Activated CD8-positive, alpha-beta T cell treated with anti-CD3 and anti-CD28 coated beads for 36 hours (primary cell): Measurements from ENCODE around the gene SCN7A. TPM values are rescaled to one million over a fixed set of nuclear protein-coding genes. Genes with fewer than 3 reads are reported as not detected.

Experiments used
- ATAC-seq: fragments of 200-7000 bp; cut with Tn5 transposase; one replicate; pipeline ENCODE4 v1.10.0; 2021; ENCODE audit warnings: mild to moderate bottlenecking, moderate library complexity
- CTCF ChIA-PET: fragments of 350-600 bp; sonication (Branson Sonifier 250); formaldehyde crosslinking; loops from one replicate; lab custom pipeline; 2021; ENCODE audit warnings: antibody characterized with exemption; lab: Charles Lee
- POLR2A ChIA-PET: fragments of 350-600 bp; sonication (Branson Sonifier 250); formaldehyde crosslinking; loops from one replicate; lab custom pipeline; 2021; ENCODE audit warnings: antibody characterized with exemption; lab: Charles Lee
- DNase-seq: peaks from one replicate; pipeline ENCODE4 v3.0.0-alpha.2; 2020
- H3K27ac Mint-ChIP-seq: one replicate; pipeline ENCODE4 v1.8.0; 2021; ENCODE audit warnings: mild to moderate bottlenecking, mixed read lengths
- H3K27me3 Mint-ChIP-seq: one replicate; pipeline ENCODE4 v1.8.0; 2021; ENCODE audit warnings: mixed read lengths
- H3K36me3 Mint-ChIP-seq: one replicate; pipeline ENCODE4 v1.8.0; 2021; ENCODE audit warnings: low read depth, mixed read lengths
- H3K4me1 Mint-ChIP-seq: one replicate; pipeline ENCODE4 v1.8.0; 2021; ENCODE audit warnings: low read depth, mixed read lengths
- H3K4me3 Mint-ChIP-seq: one replicate; pipeline ENCODE4 v1.8.0; 2021; ENCODE audit warnings: mild to moderate bottlenecking, moderate library complexity, mixed read lengths
- H3K9me3 Mint-ChIP-seq: one replicate; pipeline ENCODE4 v1.8.0; 2021; ENCODE audit warnings: mixed read lengths
- CTCF ChIP-seq: fragments of 200-600 bp; IDR thresholded peaks from one replicate; pipeline ENCODE4 v1.8.0; 2022; ENCODE audit warnings: antibody characterized with exemption, mild to moderate bottlenecking
- intact Hi-C: fragments of 100-400 bp; cut with micrococcal nuclease; formaldehyde crosslinking; loops from one replicate; pipeline ENCODE4 v1.10.0; 2022
- total RNA-seq, 2 experiments: library from RNA; stranded (reverse); gene quantifications; one replicate each; pipeline ENCODE4 v1.2.3, GENCODE V29; 2021

Gene SCN7A
- total RNA-seq, 2 experiments from 2014 or later = not detected

GRCh38 chr2:166388481-166389070 lies 105.5 kb downstream of the SCN7A start:
- no peak for DNase-seq
- CTCF ChIA-PET = interaction anchor here (1.0 kb wide), 1 partner anchor 28 kb away, joined by 3 read pairs; no protein-coding TSS in a partner anchor
- Mint-ChIP-seq H3K9me3 (no peaks in the 10 kb centered on the region), H3K27me3 (no peaks in the 10 kb centered on the region), H3K4me3 (no peak overlapping the region), H3K36me3 (no peaks in the 10 kb centered on the region), H3K4me1 (no peaks in the 10 kb centered on the region), H3K27ac (no peak overlapping the region)
- POLR2A ChIA-PET = no interaction called here
- no peak for ATAC-seq
- no peak for TF ChIP-seq CTCF
- intact Hi-C loops = no loop called here

- no peaks in the 10 kb centered on the region for H3K27me3 Mint-ChIP-seq
- no peak overlapping the region for H3K4me3 Mint-ChIP-seq
- ATAC-seq (no peak), DNase-seq (no peak)
- ChIA-PET POLR2A (no interaction called here), CTCF (interaction anchor here (0.7 to 2.4 kb wide), 6 partner anchors 10 to 40 kb away, joined by 3 to 9 read pairs (median 4); partner anchors contain the start of gene SCN9A)
- no peak for TF ChIP-seq CTCF
- no peaks in the 10 kb centered on the region for H3K36me3 Mint-ChIP-seq
- no peak overlapping the region for H3K27ac Mint-ChIP-seq
- no peaks in the 10 kb centered on the region for H3K9me3 Mint-ChIP-seq
- intact Hi-C loops = no loop called here
- H3K4me1 Mint-ChIP-seq = no peaks in the 10 kb centered on the region
Observed at GRCh38 chr2:166385313-166385712, 108.7 kb downstream of the SCN7A start.

- H3K9me3 Mint-ChIP-seq = no peaks in the 10 kb centered on the region
- H3K4me3 Mint-ChIP-seq = no peak overlapping the region
- no peaks in the 10 kb centered on the region for H3K27me3 Mint-ChIP-seq
- H3K36me3 Mint-ChIP-seq = no peaks in the 10 kb centered on the region
- CTCF ChIA-PET = interaction anchor here (0.8 to 2.4 kb wide), 6 partner anchors 10 to 24 kb away, joined by 3 to 9 read pairs (median 4); partner anchors contain the start of gene SCN9A
- peak; percentile 60 for TF ChIP-seq CTCF
- POLR2A ChIA-PET = no interaction called here
- no peak for ATAC-seq
- no peak for DNase-seq
- no peaks in the 10 kb centered on the region for H3K4me1 Mint-ChIP-seq
- intact Hi-C loops = no loop called here
- H3K27ac Mint-ChIP-seq = no peak overlapping the region
Observed at GRCh38 chr2:166384774-166385173, 109.3 kb downstream of the SCN7A start.

- no peak for DNase-seq
- H3K36me3 Mint-ChIP-seq = no peaks in the 10 kb centered on the region
- H3K27me3 Mint-ChIP-seq = peaks cover 3% of the 10 kb centered on the region
- intact Hi-C loops = no loop called here
- no peak overlapping the region for H3K4me3 Mint-ChIP-seq
- no peak for TF ChIP-seq CTCF
- H3K4me1 Mint-ChIP-seq = no peaks in the 10 kb centered on the region
- ChIA-PET CTCF (interaction anchor here (1.2 kb wide), 1 partner anchor 22 kb away, joined by 3 read pairs; no protein-coding TSS in a partner anchor), POLR2A (no interaction called here)
- no peak overlapping the region for H3K27ac Mint-ChIP-seq
- ATAC-seq = no peak
- H3K9me3 Mint-ChIP-seq = no peaks in the 10 kb centered on the region
Observed at GRCh38 chr2:166382448-166382847, 111.6 kb downstream of the SCN7A start.

GRCh38 chr2:166380615-166381014 lies 113.4 kb downstream of the SCN7A start:
- TF ChIP-seq CTCF = no peak
- Mint-ChIP-seq H3K27me3 (peaks cover 10% of the 10 kb centered on the region), H3K9me3 (no peaks in the 10 kb centered on the region), H3K27ac (no peak overlapping the region), H3K36me3 (no peaks in the 10 kb centered on the region), H3K4me1 (peaks cover 2% of the 10 kb centered on the region), H3K4me3 (no peak overlapping the region)
- ChIA-PET POLR2A (no interaction called here), CTCF (no interaction called here)
- DNase-seq (no peak), ATAC-seq (no peak)
- intact Hi-C loops = no loop called here
